ENCODE results near the gene ABHD4. TPM values are rescaled to one million over a fixed set of nuclear protein-coding genes. Genes with fewer than 3 reads are reported as not detected.
"Not testable (repeated sequence)": the region's sequence is repeated elsewhere in the genome, so short reads cannot be mapped to it uniquely, and the experiment has no call there.

Gene ABHD4
- total RNA-seq, 1 donor from 2014 or later, result 10.7 TPM

DNA sequence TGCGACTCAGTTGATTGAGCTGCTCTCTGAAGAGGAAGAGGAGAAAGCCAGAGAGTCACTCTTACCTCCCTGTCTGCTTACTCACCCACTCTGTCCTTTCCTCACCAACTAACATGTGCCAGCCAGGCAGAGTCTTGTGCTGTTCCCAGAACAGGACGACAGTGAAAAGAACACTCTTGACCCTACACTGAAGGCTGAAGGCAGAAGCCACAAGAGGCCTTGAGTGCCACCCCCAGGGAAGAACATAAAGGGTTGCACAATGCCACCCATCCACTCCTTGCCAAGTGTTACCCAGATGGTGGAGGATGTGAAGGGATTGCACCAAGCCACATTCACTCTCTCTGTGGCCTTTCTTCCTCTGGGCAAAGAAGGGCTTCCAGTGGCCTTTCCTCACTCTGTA lies 12.8 kb downstream of the ABHD4 start:
- TF ChIP-seq, protein P1, sequence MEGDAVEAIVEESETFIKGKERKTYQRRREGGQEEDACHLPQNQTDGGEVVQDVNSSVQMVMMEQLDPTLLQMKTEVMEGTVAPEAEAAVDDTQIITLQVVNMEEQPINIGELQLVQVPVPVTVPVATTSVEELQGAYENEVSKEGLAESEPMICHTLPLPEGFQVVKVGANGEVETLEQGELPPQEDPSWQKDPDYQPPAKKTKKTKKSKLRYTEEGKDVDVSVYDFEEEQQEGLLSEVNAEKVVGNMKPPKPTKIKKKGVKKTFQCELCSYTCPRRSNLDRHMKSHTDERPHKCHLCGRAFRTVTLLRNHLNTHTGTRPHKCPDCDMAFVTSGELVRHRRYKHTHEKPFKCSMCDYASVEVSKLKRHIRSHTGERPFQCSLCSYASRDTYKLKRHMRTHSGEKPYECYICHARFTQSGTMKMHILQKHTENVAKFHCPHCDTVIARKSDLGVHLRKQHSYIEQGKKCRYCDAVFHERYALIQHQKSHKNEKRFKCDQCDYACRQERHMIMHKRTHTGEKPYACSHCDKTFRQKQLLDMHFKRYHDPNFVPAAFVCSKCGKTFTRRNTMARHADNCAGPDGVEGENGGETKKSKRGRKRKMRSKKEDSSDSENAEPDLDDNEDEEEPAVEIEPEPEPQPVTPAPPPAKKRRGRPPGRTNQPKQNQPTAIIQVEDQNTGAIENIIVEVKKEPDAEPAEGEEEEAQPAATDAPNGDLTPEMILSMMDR (conservative IDR thresholded peaks at IDR 0.05; ENCODE audit: low read depth, low read length), result no peak
- DNase-seq (ENCODE audit: low read depth), result no peak
- no peak overlapping the region for H3K4me3 ChIP-seq (ENCODE audit: low read depth, low read length)

DNA sequence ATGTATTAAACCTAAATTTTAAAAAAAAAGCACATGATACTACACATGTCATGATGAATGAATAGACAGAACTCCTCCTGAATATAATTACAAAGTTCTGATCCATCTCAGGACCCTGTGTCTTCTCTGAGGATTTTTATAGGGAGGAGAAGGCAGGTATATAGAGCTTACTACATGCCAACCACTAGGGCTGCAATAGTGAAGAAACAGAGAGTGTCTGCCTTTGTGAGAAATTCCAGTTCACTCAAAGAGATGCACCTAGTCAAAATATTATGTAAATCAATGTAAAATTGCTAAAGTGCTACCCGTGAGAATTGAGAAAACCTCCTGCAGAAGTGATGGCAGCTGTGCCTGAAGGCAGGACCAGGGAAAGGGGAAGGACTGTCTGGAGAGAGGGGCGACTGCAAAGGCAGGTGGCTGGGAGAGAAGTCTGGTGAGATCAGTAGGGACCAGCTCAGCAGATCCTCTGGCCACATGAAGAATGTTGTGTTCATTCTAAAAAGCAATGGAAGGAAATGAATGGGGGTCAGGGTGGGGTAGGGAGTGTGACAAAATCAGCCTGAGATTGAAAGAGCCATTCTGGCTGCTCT lies 15.1 kb downstream of the ABHD4 start:
- DNase-seq (ENCODE audit: low read depth), result no peak
- H3K4me3 ChIP-seq (ENCODE audit: low read depth, low read length), result no peak overlapping the region
- TF ChIP-seq, protein P1 (conservative IDR thresholded peaks at IDR 0.05; ENCODE audit: low read depth, low read length), result peak; percentile 36

DNA sequence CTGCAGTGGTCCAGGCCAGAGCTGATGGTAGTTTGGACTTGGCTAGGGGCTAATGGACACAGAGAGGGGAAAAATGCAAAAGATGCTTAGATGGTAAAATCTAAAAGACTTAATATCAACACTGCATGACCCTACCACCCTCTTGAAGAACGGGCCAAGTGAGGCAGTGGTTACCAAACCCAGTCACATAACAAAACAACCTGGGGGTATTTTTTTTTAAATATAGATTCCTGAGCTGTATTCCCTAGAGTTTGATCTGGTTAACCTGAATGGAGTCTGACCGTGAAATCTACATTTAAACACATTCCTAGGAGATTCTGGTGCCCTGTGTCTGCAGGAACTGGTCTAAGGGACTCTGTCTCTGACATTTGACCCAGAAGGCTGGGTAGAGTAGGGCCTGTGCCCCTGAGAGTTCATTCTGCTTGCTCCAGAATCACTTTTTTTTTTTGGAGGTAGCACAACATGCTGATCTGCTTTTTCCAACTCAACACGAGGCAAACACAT lies 15.7 kb downstream of the ABHD4 start:
- TF ChIP-seq, protein P1 (conservative IDR thresholded peaks at IDR 0.05; ENCODE audit: low read depth, low read length), result no peak
- H3K4me3 ChIP-seq (ENCODE audit: low read depth, low read length), result no peak overlapping the region
- DNase-seq (ENCODE audit: low read depth), result no peak

DNA sequence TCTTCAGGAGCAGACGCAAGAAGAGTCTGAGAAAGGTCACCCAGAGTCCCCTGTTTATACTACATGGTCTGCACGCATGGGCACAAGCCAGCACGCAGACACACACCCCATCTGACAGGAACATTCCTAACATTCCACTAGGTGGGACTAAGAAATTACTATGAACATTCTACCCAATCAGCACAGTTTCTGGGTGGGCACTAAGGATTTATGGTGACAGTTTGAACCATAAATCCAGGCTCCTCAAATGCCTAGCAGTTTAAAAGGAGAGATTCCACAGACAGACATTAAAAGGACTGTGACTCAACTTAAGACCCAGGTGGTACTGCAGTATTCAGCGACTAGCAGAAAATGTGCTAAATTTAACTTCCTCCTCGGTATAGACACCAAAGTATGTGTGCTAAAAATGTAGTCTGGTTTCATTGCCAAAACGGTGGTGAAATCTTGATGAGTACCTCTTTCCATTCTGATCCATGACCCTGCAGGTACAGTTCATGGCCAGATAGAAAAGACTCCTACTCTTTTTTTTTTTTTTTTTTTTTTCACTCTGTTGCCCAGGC lies 16.2 kb downstream of the ABHD4 start:
- H3K4me3 ChIP-seq (ENCODE audit: low read depth, low read length), result no peak overlapping the region
- TF ChIP-seq, protein P1 (conservative IDR thresholded peaks at IDR 0.05; ENCODE audit: low read depth, low read length), result no peak
- DNase-seq (ENCODE audit: low read depth), result peak; percentile 98

DNA sequence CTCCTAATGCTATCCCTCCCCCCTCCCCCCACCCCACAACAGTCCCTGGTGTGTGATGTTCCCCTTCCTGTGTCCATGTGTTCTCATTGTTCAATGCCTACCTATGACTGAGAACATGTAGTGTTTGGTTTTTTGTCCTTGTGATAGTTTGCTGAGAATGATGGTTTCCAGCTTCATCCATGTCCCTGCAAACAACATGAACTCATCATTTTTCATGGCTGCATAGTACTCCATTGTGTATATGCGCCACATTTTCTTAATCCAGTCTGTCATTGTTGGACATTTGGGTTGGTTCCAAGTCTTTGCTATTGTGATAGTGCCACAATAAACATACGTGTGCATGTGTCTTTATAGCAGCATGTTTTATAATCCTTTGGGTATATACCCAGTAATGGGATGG lies 17.7 kb downstream of the ABHD4 start:
- not testable (repeated sequence) for H3K4me3 ChIP-seq (ENCODE audit: low read depth, low read length); DNase-seq (ENCODE audit: low read depth)

DNA sequence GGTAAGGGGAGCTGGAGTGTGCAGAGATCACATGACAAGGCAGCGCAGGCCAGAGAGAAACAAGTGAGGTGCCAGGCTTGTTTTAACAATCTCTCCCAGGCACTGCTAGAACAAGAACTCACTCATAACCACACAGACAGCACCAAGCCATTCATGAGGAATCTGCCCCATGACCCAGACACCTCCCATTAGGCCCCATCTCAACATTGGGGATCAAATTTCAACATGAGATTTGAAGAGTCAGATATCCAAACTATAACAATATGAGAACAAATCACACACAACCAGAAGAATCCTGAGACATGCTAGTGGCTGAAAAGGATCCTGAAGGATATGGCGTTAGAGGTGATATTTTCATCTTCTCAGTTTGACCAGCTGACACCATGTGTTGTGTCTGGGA lies 24.2 kb downstream of the ABHD4 start:
- DNase-seq (ENCODE audit: low read depth), result no peak
- no peak overlapping the region for H3K4me3 ChIP-seq (ENCODE audit: low read depth, low read length)
- TF ChIP-seq, protein P1 (conservative IDR thresholded peaks at IDR 0.05; ENCODE audit: low read depth, low read length), result no peak

DNA sequence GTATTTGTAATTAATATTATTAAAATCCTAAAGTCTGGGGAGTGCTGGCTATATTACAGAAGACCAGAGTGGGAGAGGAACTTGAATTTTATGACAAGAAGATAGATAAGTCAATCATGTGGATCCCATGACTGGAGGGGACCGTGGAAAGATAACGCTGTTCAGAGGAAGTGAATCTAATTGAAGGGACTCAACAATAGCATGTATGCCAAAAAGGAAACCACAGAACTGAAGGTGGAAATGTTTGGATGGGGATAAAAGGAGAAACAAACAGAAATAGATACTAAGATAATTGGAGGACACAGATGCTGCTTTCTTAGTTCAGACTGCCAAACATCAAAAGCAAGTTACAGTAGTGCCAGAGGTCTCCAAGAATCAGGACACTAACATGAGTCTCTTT lies 24.9 kb downstream of the ABHD4 start:
- no peak overlapping the region for H3K4me3 ChIP-seq (ENCODE audit: low read depth, low read length)
- TF ChIP-seq, protein P1 (conservative IDR thresholded peaks at IDR 0.05; ENCODE audit: low read depth, low read length), result no peak
- no peak for DNase-seq (ENCODE audit: low read depth)

All from epithelial cell of proximal tubule (primary cell).